GM12872 (cell line): ENCODE data around the gene SRCAP.

Experiments
- CTCF ChIP-seq: IDR thresholded peaks from 3 replicates; pipeline ENCODE4 v1.5.1; 2011; ENCODE audit warnings: low read depth, mild to moderate bottlenecking, low read length, moderate library complexity; ENCODE audit not compliant: insufficient read depth

Gene SRCAP

GRCh38 chr16:30786115-30786935, 87.4 kb downstream of the SRCAP start:
- TF ChIP-seq CTCF: no peak

DNA sequence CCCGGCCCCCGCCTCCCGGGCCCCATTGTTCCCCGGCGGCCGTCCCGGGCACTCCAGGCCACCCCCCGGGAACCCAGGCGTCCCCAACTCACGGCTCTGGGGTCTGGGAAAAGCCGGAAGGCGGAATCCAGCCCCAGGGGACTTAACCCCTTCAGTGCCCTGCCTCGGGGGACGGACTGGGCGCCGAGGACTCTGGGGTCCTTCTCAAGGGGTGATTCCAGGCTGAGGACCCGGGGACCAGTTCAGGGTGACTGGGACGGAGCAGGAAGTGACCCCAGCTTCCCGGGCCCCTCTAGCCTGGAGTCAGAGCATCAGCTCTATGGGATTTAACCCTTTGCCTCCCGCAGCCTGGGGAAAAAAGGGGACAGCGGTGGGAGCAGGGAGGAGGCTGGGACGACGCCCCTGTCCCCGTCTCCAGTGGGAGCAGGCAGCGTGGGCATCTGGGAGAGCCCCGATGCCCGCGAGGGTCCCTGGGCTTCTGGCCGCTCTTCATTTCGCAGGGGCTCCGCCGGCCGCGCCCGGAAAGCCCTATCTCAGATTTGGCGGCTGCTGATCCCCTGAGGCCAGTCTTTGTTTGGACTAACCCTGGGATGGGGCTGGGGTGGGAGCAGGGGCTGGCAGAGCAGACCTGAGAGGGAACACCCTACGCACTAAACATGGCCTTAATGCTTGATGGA, 88.1 kb downstream of the SRCAP start, which contains the start of gene ZNF629:
Gene ZNF629 (minus strand): TSS at position 270 of the 677 bp plus-strand sequence. CDS start 2,723 bp downstream, outside the sequence.
- TF ChIP-seq CTCF: no peak

DNA sequence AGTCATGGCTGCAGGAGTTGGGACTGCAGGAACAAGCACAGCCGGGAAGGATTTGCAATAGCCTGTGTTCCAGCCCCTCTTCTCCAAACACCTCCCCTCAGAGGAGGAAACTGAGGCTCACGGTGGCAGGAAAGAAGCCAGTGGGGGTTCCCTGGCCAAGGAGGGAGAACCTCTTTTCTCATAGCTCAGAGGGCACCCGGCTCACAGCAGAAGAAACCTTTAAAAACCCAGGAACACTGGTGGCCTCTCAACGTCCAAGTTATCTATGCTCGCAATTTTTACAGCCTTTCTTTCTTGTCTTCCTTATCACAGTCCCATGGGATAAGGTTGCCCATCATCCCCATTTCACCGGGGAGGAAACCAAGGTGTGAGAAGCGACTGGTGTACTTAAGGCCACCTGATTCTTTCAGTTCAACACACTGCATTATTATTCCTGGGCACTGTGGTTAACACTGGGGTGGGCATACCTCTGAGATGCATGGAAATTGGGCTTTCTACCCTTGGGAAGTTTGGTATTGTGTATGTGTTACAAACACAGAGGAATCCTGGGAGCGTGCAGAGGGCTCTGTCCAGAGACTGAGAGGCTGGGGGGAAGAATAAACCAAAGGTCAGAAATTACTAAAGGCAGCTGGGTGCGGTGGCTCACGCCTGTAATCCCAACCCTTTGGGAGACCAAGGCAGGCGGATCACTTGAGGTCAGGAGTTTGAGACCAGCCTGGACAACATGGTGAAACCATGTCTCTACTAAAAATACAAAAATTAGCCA, 88.8 kb downstream of the SRCAP start:
- no peak for TF ChIP-seq CTCF
